Testis (tissue), 5 donors: ENCODE data around the gene ERLIN1. TPM values are rescaled to one million over a fixed set of nuclear protein-coding genes. Genes with fewer than 3 reads are reported as not detected.
A peak's percentile ranks its signal among the peaks of the same experiment; 100 is the strongest.

Experiments used
- DNase-seq: peaks from one replicate; pipeline ENCODE4 v3.0.0-alpha.2; 2019
- H3K27ac ChIP-seq, 2 donors: fragments of 200-600 bp; sonication (generic); one replicate each; pipeline ENCODE4 v1.5.1; 2019
- H3K27me3 ChIP-seq: fragments of 200-600 bp; sonication (generic); one replicate; pipeline ENCODE4 v1.5.1; 2019
- H3K36me3 ChIP-seq: fragments of 200-600 bp; sonication (generic); one replicate; pipeline ENCODE4 v1.5.1; 2017; ENCODE audit warnings: low read depth; ENCODE audit errors: missing control alignments
- H3K4me1 ChIP-seq: fragments of 200-600 bp; sonication (generic); one replicate; pipeline ENCODE4 v1.5.1; 2019
- H3K4me3 ChIP-seq, 2 donors: fragments of 200-600 bp; sonication (generic); one replicate each; pipeline ENCODE4 v1.5.1; 2017 to 2019
- H3K9me3 ChIP-seq: fragments of 200-600 bp; sonication (generic); one replicate; pipeline ENCODE4 v1.5.1; 2017
- POLR2A ChIP-seq: fragments of 450-650 bp; IDR thresholded peaks from one replicate; pipeline ENCODE4 v1.6.1; 2017; ENCODE audit warnings: antibody characterized with exemption, mild to moderate bottlenecking, moderate library complexity
- WGBS, 2 donors: methylation state at CpG; one replicate each; pipeline ENCODE4 v1.1.5; 2018; 5-methylcytosine and 5-hydroxymethylcytosine counted together
- intact Hi-C: fragments of 100-400 bp; cut with DNase I; formaldehyde crosslinking; loops from one replicate; pipeline ENCODE4 v1.15.1; 2023; ENCODE audit warnings: low total_unique reads
- long read RNA-seq, 2 donors: transcript quantifications; one replicate each; lab custom pipeline, GENCODE V29; 2026
- polyA plus RNA-seq: library from polyadenylated mRNA; stranded (reverse); fragments of 350-450 nt; fragmentation: Illumina TruSeq; extraction: RNeasy Lipid Tissue Mini Kit (QIAGEN cat#74804); gene quantifications from one replicate; pipeline ENCODE4 v1.2.3, GENCODE V29; 2014; ENCODE audit warnings: low read depth, low replicate concordance; ENCODE audit not compliant: insufficient read depth
- total RNA-seq, 2 donors: library from RNA; depleted of rRNA; stranded (reverse); fragments of >200 nt; gene quantifications; one replicate each; pipeline ENCODE4 v1.2.3, GENCODE V29; 2016
- TF ChIP-seq, protein P1 (sequence below), 3 experiments: fragments of 450-650 bp in 2 of 3; fragments of 200-600 bp in 1 of 3; sonication (generic) in 1 of 3; IDR thresholded peaks; one replicate each; pipeline ENCODE4 v1.5.1; 2016 to 2019; ENCODE audit warnings: antibody characterized with exemption in 3 of 3, mild to moderate bottlenecking in 2 of 3, moderate library complexity in 1 of 3

The ERLIN1 gene
- total RNA-seq (10 to 100 TPM; 27.9 to 32.5 TPM), polyA plus RNA-seq (62.7 TPM)
- long read RNA-seq, donor 1, transcript ERLIN1-202 (12 exons, 1,453 nt), result major isoform, 5 of 13 reads
- long read RNA-seq, donor 1, partial matches to known transcripts, result 8 of 13 reads
- long read RNA-seq, donor 1, other reads (novel, unspliced or antisense), result 0 of 13 reads
- long read RNA-seq, donor 2, transcript ERLIN1-202 (12 exons, 1,453 nt), result major isoform, 8 of 8 reads
- long read RNA-seq, donor 2, partial matches to known transcripts, result 0 of 8 reads
- long read RNA-seq, donor 2, other reads (novel, unspliced or antisense), result 0 of 8 reads

DNA sequence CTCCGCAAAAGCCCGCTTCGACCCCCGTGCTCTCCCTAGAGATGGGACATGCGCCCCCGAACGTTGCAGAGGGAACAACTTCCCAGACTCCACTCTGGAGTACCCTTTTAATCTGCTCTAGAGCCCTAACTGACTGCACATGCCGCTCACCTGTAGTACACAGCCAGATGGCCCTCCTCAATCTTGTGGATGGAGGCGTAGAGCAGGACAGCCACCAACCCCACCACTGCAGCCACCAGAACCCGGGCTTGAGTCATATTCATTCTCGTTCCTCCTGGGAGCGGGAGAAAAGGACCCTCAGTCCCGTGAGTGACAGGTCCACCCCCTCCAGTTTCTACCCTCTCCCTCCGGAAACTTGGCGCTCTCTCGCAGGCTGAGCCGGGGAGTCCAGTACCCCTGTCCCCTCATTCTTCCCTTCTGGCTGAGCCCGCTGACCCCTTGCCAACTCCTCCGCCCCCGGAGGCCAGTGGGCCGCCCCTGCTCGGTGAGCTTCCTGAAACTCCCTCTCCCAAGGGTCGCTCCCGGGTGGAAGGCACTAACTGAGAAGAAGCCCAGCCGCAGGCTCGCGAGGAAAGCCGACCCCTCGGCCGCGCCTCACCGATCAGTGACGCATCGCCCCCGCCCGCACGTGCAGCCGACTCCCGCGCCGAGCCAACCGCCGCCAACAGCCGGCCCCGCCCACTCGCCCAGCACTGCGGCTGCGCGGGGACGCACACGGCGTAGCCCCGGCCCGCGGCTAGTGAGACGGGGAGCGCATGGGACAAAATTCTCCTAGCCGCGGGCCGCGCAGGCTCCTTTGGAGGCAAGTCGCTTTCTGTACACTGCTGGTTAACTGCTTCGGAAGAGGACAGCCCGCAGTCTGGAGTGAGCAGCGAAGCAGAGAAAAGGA lies at the start of gene ERLIN1:
Gene ERLIN1 (minus strand): TSS at position 666 of the 889 bp plus-strand sequence. CDS start 403 bp downstream, at position 263.
- 0 to 1% methylated on average over 16 to 65 of the region's 65 CpGs for WGBS, 2 donors
- Histone ChIP-seq H3K27me3 (no peaks in the 10 kb centered on the region), H3K27ac (peak within 1 kb of the TSS; percentile 84 to 86), H3K36me3 (no peaks in the 10 kb centered on the region), H3K4me1 (peaks cover 13% of the 10 kb centered on the region), H3K9me3 (no peaks in the 10 kb centered on the region), H3K4me3 (peak within 1 kb of the TSS; percentile 90 to 94)
- intact Hi-C loops, result no loop called here
- peak; percentile 38 for TF ChIP-seq POLR2A
- TF ChIP-seq, protein P1, sequence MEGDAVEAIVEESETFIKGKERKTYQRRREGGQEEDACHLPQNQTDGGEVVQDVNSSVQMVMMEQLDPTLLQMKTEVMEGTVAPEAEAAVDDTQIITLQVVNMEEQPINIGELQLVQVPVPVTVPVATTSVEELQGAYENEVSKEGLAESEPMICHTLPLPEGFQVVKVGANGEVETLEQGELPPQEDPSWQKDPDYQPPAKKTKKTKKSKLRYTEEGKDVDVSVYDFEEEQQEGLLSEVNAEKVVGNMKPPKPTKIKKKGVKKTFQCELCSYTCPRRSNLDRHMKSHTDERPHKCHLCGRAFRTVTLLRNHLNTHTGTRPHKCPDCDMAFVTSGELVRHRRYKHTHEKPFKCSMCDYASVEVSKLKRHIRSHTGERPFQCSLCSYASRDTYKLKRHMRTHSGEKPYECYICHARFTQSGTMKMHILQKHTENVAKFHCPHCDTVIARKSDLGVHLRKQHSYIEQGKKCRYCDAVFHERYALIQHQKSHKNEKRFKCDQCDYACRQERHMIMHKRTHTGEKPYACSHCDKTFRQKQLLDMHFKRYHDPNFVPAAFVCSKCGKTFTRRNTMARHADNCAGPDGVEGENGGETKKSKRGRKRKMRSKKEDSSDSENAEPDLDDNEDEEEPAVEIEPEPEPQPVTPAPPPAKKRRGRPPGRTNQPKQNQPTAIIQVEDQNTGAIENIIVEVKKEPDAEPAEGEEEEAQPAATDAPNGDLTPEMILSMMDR (IDR thresholded peaks at IDR 0.05), result peak in 1 of 3 experiments; percentile 18
- DNase-seq, result peak; percentile 93

DNA sequence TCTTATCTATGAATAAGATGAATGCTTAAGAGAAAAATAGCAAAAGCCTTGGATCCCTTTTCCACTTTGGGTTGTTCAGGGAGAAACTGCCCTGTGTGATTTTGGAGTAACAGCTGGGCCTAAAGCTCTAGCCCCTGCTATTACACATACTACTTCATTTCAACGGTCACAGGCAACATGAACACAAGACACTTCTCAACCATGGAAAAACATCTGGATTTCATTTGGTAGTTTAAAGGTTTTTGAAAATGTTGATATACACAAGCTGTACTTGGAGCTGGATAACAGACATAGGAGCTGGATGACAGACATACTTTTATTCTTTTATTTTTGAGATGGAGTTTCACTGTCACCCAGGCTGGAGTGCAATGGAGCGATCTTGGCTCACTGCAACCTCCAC lies 46.3 kb upstream of the ERLIN1 start:
- intact Hi-C loops, result no loop called here
- TF ChIP-seq, protein P1 (IDR thresholded peaks at IDR 0.05), result no peak
- TF ChIP-seq POLR2A, result no peak
- WGBS, 2 donors, result 69 to 74% methylated on average over 2 of the region's 2 CpGs

DNA sequence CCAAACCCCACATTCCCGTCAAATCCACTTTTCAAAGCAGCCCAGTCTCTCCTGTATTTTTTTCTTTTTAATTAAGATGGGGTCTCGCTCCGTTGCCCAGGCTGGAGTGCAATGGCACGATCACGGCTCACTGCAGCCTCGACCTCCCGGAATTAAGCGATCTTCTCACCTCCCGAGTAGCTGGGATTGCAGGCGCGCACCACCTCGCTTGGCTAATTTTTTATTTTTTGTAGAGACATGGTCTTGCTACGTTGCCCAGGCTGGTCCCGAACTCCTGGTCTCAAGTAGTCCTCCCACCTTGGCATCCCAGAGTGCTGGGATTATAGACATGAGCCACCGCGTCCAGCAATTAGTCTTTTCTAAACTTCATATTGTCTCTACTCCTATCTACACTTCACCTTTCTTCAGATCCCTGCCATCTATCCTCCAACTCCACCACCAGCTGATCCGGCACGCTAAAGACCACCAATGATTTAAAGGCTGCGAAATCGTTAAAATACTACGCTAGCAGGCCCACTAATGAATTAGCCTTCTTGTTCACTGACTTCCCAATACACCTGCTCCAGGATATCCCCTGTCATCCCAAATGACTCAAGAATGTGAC lies 44.1 kb upstream of the ERLIN1 start:
- H3K9me3 ChIP-seq, result no peaks in the 10 kb centered on the region
- H3K36me3 ChIP-seq, result no peaks in the 10 kb centered on the region
- H3K27ac ChIP-seq, result peak overlapping the region; percentile 66 to 78
- peak overlapping the region; percentile 96 to 98 for H3K4me3 ChIP-seq
- TF ChIP-seq, protein P1 (IDR thresholded peaks at IDR 0.05), result no peak
- TF ChIP-seq POLR2A, result no peak
- whole genome bisulfite sequencing, 2 donors, result 37 to 39% methylated on average over 21 of the region's 21 CpGs
- no peaks in the 10 kb centered on the region for H3K27me3 ChIP-seq
- no peak for DNase-seq
- intact Hi-C loops, result no loop called here
- H3K4me1 ChIP-seq, result no peaks in the 10 kb centered on the region

More for the DNA sequence above, 46.3 kb upstream of the ERLIN1 start:
- Histone ChIP-seq H3K9me3 (no peaks in the 10 kb centered on the region), H3K27ac (no peak overlapping the region), H3K27me3 (no peaks in the 10 kb centered on the region), H3K36me3 (no peaks in the 10 kb centered on the region), H3K4me3 (no peak overlapping the region), H3K4me1 (no peaks in the 10 kb centered on the region)
- DNase-seq, result no peak

DNA sequence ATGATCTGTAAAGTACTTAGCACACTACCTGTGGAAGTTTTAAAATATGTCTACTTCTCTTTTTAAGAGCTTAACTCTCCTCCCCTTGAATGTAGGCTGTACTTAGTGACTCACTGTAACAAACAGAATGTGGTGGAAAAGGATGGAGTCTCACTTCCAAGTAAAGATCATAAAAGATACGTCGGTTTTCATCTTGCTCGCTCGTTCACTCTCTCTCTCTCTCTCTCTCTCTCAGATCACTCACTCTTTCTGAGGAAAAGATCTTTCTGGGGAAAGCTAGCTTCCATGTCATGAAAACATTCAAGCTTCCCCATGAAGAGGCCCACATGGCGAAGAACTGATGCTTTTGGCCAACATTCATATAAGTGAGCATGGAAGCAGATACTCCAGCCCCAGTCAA lies 38.0 kb upstream of the ERLIN1 start:
- Histone ChIP-seq H3K4me3 (no peak overlapping the region), H3K27me3 (no peaks in the 10 kb centered on the region), H3K4me1 (no peaks in the 10 kb centered on the region), H3K9me3 (no peaks in the 10 kb centered on the region), H3K36me3 (no peaks in the 10 kb centered on the region), H3K27ac (no peak overlapping the region)
- no peak for TF ChIP-seq POLR2A
- TF ChIP-seq, protein P1 (IDR thresholded peaks at IDR 0.05), result no peak
- no peak for DNase-seq
- WGBS, 2 donors, result 81 to 85% methylated on average over 5 of the region's 5 CpGs
- intact Hi-C loops, result no loop called here
